Right lung (tissue), 5 donors: Measurements from ENCODE around the gene VRTN. TPM values are rescaled to one million over a fixed set of nuclear protein-coding genes. Genes with fewer than 3 reads are reported as not detected.

ENCODE experiments used
- DNase-seq, 2 donors: peaks; one replicate each; pipeline ENCODE4 v3.0.0-alpha.2; 2013
- polyA plus RNA-seq, 5 donors: library from polyadenylated mRNA; unstranded; fragments of 120-200 nt; gene quantifications; one replicate each; pipeline versions ENCODE4 v1.2.1 to v1.2.3, GENCODE V29; 2013; ENCODE audit warnings: inconsistent platforms in 1 of 5, low replicate concordance in 1 of 5; ENCODE audit not compliant: insufficient read length in 5 of 5, insufficient read depth in 1 of 5

VRTN gene
- polyA plus RNA-seq, 5 donors: 0.03 to 0.04 (median 0.04) TPM; not detected in 2

DNA sequence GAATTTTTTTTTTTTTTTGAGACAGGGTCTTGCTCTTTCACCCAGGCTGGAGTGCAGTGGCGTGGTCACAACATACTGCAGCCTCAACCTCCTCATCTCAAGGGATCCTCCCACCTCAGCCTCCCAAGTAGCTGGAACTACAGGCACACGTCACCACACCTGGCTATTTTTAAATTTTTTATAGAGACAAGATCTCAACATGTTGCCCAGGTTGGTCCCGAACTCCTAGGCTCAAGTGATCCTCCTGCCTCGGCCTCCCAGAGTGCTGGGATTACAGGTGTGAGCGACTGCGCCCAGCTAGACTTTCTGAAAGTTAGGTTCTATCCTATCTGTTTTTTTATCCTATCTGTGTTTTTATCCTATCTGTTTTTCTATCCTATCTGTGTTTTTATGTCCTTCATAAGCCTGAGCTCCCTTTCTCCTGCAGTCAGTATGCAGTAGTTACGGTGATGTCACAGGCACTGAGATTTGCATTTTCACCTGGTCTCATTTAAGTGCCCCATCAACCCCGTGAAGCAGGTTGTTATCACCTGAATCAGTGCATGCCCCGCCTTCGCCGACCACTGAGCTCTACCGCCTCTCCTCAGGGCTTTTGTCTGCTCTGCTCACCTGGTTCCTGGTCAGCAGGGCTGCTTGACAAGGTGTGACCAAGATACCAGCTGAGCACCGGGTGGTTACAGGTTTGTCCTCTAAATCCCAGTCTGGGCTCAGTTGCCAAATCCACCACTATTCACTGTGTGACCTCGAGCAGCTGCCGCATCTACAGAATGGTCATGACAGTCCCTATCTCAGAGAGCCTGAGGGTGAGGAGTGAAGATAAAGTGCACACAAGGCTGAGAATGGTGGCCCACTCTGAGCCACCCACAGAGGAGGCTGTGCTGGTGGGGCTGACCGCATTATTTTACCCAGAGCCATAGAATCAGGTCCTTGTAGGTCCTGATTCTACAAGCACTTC is 44.6 kb downstream of the VRTN start:
- DNase-seq: no peak

- DNase-seq: no peak
These were observed 46.3 kb downstream of the VRTN start for GRCh38 chr14:74394549-74394948.

DNA sequence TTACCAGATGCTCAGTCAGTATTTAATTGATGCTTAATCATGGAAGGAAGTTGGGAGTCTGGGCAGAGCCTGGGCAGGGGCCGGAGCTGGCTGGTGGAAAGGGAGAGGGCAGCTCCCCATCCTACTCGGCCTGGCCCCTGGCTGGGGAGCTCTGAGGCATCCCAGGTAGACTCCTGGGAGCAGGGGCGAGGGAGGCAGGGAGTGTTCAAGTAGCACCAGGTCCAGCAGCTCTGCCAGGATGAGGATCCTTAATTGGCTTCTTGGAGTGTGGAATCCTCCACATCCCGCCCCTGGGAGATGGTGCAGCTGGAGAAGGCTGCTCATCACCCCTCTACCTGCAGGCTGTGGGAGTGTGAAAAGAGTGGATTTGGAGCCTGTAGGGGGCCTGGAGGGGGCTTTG is 46.8 kb downstream of the VRTN start:
- DNase-seq: no peak

DNA sequence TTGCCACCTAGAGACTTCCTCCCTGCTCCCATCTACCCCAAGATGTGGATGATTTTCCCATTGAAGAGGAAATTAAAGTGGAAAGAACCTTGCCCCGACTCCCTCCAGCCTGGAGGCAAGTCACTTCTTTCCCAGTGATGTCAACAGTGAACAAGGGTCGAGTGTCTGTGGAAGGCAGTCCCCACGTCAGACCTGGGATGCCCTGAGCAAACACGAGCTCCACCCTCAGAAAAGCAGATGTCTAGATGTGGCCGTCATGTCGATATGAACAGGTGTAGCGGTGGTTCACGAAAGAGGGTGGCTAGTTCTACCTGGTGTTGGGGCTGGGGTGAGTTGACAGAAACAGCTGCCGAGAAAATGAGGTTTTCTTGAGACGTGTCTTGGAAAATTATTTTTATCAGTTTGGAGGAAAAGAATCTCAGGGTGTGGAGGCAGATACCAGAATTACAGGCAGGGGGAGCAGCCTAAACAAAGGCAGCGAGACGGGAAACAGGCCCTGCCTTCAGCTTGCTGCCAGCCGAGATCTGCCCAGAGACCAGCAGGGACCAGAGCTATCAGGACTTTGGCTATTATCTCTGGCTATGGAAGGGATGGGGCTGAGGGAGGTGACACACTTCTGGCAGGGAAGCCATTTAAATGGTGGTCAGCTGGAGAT is 51.9 kb downstream of the VRTN start:
- DNase-seq: no peak

- no peak for DNase-seq
These were observed 52.7 kb downstream of the VRTN start for GRCh38 chr14:74400919-74401503.

- DNase-seq: peak; percentile 18 to 23
These were observed 53.4 kb downstream of the VRTN start for GRCh38 chr14:74401504-74402241.

DNA sequence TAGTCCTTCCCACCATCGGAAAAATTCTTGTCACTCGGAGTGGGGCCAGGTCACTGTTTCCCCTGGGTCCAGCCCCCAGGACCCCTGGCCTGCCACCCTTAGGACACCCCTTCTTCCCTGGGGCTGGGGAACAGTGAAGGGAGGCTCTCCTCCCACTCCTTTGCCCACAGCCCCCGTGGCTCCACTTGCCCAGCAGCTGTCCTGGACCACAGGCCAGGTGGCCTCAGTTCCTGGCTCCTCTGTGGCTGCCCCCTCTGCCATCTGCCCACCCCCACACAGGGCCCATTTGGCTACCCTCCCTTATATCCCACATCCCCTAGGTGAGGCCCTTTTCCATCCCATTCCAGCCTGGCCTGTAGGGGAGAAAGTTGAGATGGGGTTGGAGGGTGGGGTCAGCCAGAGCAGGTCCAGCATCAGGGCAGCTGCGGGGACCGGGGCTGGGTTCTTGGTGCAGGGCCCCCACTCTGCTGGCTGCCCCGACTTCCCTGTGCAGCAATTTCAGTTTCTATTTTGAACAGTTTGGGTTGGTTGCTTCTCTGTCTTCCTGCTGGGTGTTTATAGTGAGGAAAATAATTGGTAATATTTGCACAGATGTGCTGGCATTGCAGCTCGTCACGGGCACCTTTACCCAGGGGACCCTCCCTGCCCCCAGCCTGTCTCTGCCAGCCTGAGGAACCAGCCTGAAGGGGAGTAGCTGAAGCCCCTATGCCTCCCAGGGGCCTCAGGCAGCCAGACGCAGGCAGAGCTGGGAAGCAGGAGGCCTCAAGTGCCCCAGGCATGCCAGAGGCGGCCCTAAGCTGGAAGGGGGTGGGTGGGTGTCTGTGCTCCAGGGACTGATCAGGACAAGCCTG is 54.4 kb downstream of the VRTN start:
- DNase-seq: no peak

- no peak for DNase-seq
These were observed 55.5 kb downstream of the VRTN start for GRCh38 chr14:74403619-74404417.

DNA sequence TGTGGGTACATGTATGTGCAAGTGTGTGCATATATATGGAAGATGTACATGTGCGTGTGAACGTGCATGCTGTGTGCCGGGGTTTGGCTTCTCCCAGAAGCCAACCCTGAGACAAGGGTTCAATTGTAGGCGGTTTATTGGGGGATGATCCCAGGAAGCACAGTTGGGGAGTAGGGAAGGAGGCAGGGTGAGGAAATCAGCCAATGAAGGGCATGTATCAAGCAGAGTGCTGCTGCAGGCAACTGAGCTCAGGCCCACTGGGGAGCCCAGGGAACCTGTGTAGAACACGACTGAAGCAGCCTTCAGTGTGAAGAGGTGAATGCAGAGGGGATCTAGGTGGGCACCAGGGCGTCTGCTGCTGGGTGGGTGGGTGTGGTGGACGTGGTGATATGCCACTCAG is 56.2 kb downstream of the VRTN start:
- DNase-seq: no peak

DNA sequence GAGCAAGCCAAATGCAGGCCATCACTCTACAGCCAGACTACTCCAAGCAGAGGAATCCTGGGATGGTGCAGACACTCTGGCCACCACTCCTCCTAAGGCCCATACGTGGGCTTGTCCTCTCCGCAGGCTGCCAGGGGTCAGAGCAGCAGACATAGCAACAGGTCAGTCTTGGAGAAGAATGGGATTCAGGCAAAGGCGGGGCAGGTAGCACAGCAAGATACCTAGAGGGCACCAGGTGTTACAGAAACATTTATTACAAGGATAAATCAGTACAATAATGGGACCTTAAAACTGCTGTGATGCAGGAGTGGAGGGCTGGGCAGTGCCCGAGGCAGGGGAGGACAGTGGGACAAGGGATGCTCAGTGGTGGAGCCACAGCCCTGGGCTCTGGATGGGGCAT is 57.4 kb downstream of the VRTN start:
- no peak for DNase-seq

DNA sequence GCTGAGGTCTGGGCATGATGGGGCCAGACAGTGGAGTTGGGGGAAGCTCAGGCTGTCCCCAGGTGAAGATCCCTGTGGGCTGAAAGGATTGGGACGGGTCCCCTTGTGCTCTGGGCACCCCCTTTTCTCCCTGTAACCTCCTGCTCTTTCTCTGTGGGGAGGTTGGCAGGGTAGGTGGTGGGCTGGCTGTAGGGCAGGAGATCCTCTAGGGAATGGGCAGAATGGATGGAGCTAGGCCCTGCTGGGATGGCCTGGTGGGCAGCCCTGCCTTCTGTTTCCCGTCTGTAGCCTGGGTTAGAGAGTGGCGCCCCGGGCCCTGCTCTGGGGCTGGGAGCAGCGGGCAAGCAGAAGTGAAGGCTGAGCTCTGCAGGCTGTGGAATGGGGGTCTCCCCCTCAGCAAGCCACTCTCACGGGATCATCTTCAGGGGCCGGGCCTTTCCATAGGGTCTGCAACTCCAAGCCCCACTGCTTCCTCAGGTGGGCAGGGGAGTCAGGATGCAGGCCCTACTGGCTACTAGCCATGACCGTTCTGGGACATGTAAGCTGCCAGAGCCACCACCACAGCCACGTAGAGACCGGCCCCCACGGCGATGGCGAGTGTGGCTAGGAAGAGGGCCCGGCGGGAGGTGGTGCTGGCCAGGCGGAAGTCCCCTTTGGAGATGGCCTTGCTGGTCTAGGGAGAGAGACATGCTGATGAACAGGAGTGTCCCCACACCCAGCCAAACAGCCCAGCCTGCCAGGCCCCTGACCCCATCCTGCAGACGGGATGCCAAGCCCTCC is 58.9 kb downstream of the VRTN start:
- DNase-seq: no peak

DNA sequence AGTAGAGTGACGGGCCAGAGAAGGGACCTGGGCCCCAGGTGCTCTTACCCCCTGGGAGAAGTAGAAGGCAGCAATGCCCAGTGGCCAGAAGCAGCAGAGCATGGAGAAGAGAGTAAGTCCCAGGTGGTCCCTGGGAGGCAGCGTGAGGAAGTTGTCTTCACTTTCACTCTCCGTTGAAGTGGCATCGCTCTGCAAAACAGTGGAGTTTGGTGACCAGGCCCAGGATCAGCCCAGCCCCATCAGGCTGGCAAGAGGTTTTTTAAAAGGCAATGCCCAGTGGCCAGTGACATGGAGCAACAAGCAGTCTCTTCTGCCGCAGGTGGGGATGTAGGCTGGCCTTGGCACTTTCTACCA is 59.5 kb downstream of the VRTN start:
- no peak for DNase-seq

GRCh38 chr14:74408870-74409269 is 60.6 kb downstream of the VRTN start:
- DNase-seq: no peak

- no peak for DNase-seq
These were observed 61.2 kb downstream of the VRTN start for GRCh38 chr14:74409441-74409840.

Other genes starting within 250 kb of the VRTN start
- gene VSX2, start 109.0 kb upstream of the VRTN start, polyA plus RNA-seq: not detected
- gene ABCD4, start 45.5 kb upstream of the VRTN start, polyA plus RNA-seq: 100 to 1,000 TPM in 4 of 5 donors, 10 to 100 TPM in 1; 99.9 to 135 (median 107) TPM
- under 1 TPM; 0.40 to 0.91 (median 0.56) TPM for gene SYNDIG1L, start 77.7 kb downstream of the VRTN start, polyA plus RNA-seq
- gene NPC2, start 144.8 kb downstream of the VRTN start, polyA plus RNA-seq: 1,000 to 10,000 TPM in 1 of 5 donors, 100 to 1,000 TPM in 4; 800 to 1,202 (median 955) TPM
- gene ISCA2, start 145.3 kb downstream of the VRTN start, polyA plus RNA-seq: 10 to 100 TPM; 29.8 to 38.3 (median 35.5) TPM